NCI-H345 (cell line): ENCODE data around the gene TMEM121B.
A peak's percentile ranks its signal among the peaks of the same experiment; 100 is the strongest.
"Not testable (repeated sequence)": the region's sequence is repeated elsewhere in the genome, so short reads cannot be mapped to it uniquely, and the experiment has no call there.

ENCODE experiments used
- DNase-seq: peaks from one replicate; lab custom pipeline; 2025; lab: John Stamatoyannopoulos, UW

The TMEM121B gene

GRCh38 chr22:17121233-17122195 lies at the start of gene TMEM121B:
Gene TMEM121B, minus strand, starts transcription at chr22:17121360. Its CDS starts 233 bp downstream, at chr22:17121127.
- DNase-seq: peak; percentile 69

- no peak for DNase-seq
Measured at GRCh38 chr22:17167486-17167885, 46.3 kb upstream of the TMEM121B start.

- DNase-seq: no peak
Measured at GRCh38 chr22:17164392-17165024, 43.3 kb upstream of the TMEM121B start.

GRCh38 chr22:17162731-17163130 lies 41.6 kb upstream of the TMEM121B start:
- no peak for DNase-seq

GRCh38 chr22:17161991-17162390 lies 40.8 kb upstream of the TMEM121B start:
- no peak for DNase-seq

- peak; percentile 43 for DNase-seq
Measured at GRCh38 chr22:17159504-17159951, 38.4 kb upstream of the TMEM121B start.

- DNase-seq: peak; percentile 84
Measured at GRCh38 chr22:17158568-17159503, 37.7 kb upstream of the TMEM121B start, which contains the start of gene HDHD5. Gene HDHD5, minus strand, starts transcription at chr22:17159277. Its CDS starts 26 bp downstream, at chr22:17159251.

- DNase-seq: no peak
Measured at GRCh38 chr22:17158176-17158567, 37.0 kb upstream of the TMEM121B start.

GRCh38 chr22:17157714-17158113 lies 36.6 kb upstream of the TMEM121B start:
- no peak for DNase-seq

GRCh38 chr22:17155941-17156340 lies 34.8 kb upstream of the TMEM121B start:
- no peak for DNase-seq

- DNase-seq: no peak
Measured at GRCh38 chr22:17152971-17153370, 31.8 kb upstream of the TMEM121B start.

- no peak for DNase-seq
Measured at GRCh38 chr22:17152340-17152739, 31.2 kb upstream of the TMEM121B start.

GRCh38 chr22:17149076-17149815 lies 28.1 kb upstream of the TMEM121B start:
- DNase-seq: no peak

- DNase-seq: not testable (repeated sequence)
Measured at GRCh38 chr22:17147458-17147857, 26.3 kb upstream of the TMEM121B start.

- no peak for DNase-seq
Measured at GRCh38 chr22:17145021-17145680, 24.0 kb upstream of the TMEM121B start.

- no peak for DNase-seq
Measured at GRCh38 chr22:17143826-17144225, 22.7 kb upstream of the TMEM121B start.

GRCh38 chr22:17143101-17143500 lies 21.9 kb upstream of the TMEM121B start:
- no peak for DNase-seq

GRCh38 chr22:17140826-17141766 lies 19.9 kb upstream of the TMEM121B start:
- DNase-seq: no peak

- no peak for DNase-seq
Measured at GRCh38 chr22:17140022-17140421, 18.9 kb upstream of the TMEM121B start.
